GM19452 (cell line): ENCODE data around the gene BEST1.

Experiments
- ATAC-seq: cut with Tn5 transposase; IDR thresholded peaks from one replicate; pipeline ENCODE4 v1.9.1; 2021; ENCODE audit not compliant: unreplicated experiment

Gene BEST1

DNA sequence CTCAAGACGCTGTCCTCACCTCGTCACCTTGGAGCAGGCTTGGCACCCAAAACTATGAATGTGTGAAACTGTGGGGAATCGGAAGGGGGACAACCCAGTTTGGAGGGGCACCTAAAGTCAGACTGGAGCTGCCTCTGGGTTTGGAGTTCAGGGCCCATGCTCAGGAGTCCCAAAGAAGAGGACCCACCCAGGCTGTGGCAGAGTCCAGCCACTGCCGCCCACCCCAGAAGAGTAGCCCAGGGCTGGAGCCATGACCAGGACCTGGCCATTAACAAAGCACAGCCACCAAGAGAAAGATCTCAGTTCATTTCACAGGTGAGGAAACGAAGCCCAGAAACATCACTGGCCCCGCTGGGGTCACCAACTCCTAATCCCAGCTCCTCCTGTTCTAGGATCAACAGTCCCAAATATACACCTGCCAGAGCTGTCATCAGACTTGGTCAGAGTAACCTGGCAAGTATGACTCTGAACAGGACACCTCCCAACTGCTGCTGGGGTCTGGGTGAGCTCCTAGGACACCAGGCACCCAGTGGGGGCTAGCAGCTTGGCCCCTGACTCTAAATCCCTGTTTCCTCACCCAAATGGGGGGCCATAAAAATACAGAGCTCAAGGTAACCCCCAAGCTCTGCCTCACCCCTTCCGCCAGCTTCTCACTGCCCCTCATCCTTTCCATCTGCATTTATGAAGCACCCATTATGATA lies 35.5 kb upstream of the BEST1 start:
- no peak for ATAC-seq

DNA sequence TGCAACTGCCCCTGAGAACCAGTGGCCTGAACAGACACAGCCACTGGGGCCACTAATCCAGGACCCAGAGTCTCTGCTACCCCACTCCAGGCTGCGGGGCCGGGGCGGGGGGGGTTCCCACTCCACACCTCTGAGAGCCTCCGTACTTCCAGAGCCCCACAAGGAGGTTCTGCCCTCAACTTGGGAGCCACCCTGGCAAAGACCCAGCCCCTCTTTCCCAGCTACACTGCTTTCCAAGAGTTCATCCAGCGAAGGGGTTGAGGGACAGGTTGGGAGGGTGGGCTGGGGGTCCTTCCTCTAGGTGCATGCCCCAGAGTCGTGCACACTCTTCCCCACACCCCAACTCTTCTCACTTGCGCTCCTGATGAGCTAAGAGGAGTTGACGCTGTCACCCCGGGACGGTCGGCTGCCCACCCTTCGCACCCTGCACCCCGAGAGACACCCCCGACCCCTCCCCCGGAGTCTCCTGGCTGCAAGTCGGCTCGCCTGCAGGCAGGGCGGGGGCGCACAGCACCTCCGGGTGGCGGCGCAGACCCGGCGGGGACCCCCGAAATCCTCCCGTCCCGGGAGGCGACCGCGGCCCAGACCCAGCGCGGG lies 33.3 kb upstream of the BEST1 start:
- ATAC-seq: no peak

DNA sequence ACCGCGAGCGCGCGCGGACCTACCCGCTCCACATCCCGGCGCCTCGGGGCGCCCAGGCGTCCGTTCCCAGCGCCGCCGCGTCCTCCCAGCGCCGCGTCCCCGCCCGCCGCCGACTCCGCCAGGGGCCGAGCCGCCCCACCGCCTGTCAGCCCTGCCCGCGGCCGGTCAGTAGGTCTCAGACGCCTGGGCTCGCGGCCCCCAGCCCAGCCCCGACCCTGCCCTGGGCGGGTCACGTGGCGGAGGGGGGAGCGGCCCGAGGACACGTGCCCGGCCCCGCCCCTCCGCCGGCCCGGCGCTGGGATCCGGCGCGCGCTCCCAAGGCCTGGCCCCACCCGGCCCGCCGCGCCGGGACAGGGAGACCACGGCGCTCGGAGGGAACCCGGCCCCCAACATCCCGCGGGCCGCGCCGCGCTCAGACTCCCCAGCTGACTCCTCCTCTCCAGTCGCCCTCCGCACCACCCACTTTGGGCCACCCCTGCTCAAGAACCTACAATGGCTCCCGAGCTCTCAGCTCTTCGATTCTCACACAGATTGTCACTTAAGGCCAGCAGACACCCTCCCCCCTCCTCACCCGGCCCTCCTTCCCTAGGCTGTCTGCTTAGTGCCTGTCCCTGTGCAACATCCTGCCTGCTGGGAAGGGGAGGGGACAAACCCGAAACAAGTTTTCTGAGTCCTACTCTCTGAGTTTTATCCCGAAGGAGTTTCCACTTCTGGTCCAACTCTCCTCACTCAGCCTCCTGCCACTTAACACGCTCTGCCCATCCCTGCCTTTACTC lies 32.6 kb upstream of the BEST1 start, which contains the start of gene RAB3IL1:
RAB3IL1 (minus strand) TSS at position 233 of the 776 bp plus-strand sequence; CDS start at position 34, 199 bp downstream.
- no peak for ATAC-seq

DNA sequence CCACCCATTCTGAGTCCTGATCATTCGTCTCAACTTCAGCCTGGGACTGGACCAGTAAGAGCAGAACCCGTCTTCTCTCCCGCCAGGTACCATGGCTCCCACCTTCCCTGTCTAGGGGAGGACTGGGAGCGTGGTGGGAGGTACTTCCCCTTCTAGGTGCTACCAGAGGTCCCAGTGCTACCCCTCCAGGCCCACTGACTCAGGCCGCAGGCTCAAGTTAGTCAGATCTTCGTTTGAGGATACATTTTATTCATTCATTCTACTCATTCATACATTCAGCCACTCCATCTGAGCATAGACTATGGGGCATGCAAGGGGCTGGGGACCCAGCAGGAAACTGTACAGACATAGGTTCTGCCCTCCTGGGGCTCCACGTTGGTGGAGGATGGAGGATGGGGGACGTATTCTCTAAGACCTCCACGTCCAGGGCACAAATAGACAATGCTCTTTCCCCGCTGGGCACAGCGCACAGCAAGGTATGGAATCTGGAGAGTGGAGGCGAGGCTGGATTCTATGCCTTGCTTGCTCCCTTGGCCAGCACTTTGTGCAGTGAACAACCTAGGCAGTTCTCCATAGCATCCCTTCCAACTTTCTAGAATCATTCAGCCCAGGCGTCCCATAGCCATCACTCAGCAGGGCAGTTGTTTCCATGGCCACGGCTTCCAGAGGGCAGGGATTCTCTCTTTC lies 31.8 kb upstream of the BEST1 start:
- ATAC-seq: no peak

GRCh38 chr11:61918938-61919704 lies 31.0 kb upstream of the BEST1 start:
- ATAC-seq: no peak

GRCh38 chr11:61919705-61920631 lies 30.2 kb upstream of the BEST1 start:
- no peak for ATAC-seq

- no peak for ATAC-seq
Observed at GRCh38 chr11:61921446-61921845, 28.7 kb upstream of the BEST1 start.

DNA sequence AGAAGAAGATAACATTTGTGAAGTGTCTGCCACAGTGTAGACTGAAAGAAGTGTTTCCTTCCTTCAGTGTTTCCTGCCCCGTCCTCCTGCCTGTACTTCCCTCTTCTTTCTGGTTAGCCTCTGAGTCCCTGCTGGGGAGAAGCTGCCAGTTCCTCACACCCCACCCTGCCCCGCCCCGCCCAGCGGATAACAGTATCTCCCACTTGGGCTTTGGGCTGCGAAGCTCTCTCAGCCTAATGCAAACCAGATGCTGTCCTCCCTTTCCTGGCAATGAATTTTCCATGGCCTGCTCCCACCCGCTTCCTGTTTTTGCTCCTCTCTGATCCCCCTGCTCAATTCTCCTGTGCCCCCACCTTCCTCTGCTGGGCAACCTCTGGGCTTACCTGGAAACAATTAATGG lies 27.6 kb upstream of the BEST1 start:
- no peak for ATAC-seq

DNA sequence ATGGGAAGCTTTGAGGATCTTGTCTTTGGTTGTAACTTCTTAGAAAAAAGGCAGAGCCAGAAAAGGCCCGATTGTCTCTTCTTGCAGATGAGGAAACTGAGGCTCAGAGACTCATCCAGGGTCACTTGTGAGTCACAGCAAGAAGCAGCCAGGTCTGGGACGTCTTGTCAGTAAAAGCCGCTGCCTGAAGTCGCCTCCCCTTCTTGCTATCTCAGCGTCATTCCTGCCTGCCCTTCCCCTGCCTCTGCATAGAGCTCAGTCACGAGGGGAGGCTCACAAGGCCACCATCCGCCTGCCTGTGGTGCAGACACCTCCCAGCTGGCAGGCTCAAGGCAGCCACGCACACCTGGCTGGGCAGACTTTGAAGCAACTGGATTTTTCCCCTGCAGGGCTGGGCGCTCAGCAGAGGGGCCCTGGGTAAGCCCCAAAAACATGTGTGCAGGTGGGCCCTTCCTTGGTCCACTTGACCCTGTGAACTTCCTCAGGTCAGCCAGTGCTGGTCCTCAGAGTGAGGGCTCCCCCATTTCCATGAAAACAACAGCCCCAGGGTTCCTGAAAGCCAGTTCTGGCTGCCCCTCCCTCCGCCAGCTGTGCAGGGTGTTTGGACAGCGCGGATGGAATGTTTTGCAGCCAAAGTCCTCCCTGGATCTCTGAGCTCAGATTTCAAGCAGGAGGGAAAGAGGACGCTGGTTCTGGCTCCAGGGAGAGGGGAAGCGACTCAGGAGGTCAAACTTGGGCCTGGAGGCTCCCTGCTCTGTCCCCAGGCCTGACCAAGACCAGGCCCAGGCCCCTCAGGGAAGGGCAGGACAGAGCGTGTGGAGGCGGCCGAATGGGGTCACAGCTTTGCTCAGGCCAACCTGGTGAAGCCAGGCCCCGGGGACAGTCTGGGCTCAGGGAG lies 26.7 kb upstream of the BEST1 start:
- no peak for ATAC-seq

GRCh38 chr11:61924064-61924455 lies 26.1 kb upstream of the BEST1 start:
- ATAC-seq: no peak

GRCh38 chr11:61925736-61926135 lies 24.4 kb upstream of the BEST1 start:
- ATAC-seq: no peak

GRCh38 chr11:61926235-61926634 lies 23.9 kb upstream of the BEST1 start:
- no peak for ATAC-seq

GRCh38 chr11:61927501-61927900 lies 22.6 kb upstream of the BEST1 start:
- no peak for ATAC-seq

- ATAC-seq: no peak
Observed at GRCh38 chr11:61928606-61929005, 21.5 kb upstream of the BEST1 start.

DNA sequence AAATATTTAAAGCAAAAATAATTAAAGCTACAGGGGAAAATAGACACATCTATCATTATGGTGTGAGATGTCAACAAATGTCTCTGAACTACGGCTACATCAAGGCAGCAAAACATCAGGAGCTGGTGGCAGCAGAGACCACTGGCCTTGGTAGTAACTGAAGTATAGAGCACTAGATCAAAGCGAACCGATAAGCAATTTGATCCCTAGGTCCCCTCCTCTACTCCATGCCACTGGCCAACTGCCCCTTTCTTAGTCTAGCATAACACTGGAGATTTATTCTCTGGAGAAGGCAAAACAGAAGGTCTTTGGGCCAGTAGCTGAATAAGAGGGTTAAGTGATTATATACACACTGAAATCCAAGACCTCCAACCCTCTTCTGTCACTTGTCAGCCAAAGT lies 19.2 kb upstream of the BEST1 start:
- ATAC-seq: no peak

DNA sequence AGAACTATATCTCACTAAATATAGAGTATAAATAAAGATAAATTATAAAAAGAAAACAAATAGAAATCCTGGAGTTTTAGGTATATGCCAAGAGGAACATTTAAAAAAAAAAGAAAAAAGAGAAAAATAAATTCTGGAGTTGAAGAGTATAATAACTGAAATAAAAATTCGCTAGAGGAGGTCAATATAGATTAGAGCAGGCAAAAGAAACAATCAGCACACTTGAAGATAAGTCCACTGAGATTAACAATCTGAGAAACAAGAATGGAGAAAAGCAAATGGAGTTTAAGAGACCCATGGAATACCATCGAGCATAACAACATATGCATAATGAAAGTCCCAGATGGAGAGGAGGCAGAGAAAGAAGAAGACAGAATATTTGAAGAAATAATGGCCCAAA lies 14.3 kb upstream of the BEST1 start:
- no peak for ATAC-seq

DNA sequence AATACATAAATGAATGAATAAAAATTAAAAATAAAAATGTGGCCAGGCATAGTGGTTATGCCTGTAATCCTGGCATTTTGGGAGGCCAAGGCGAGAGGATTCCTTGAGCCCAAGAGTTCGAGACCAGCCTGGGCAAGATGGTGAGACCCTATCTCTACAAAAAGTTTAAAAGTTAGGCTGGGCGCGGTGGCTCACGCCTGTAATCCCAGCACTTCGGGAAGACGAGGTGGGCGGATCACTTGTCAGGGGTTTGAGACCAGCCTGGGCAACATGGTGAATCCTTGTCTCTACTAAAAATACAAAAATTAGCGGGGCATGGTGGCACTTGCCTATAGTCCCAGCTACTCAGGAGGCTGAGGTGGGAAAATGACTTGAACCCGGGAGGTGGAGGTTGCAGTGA lies 9.7 kb upstream of the BEST1 start:
- no peak for ATAC-seq

DNA sequence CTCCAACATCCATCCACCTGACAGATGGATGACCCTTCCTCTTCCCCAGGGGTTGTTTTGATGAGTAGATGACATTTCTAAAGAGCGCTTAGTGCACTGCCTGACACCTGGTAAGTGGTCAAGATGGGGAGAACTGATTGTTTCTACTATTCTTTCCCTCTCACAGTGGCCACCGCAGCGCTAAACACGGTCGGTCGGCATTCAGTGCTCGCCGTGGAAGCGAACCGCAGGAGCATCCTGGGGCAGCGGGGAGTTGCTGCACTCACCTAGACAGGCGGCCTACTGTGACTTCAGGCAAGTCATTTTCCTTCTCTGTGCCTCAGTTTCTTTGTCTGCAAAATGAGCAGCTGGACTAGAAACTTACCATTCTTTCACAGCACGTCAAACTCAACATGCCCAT lies 5.0 kb upstream of the BEST1 start:
- ATAC-seq: no peak

DNA sequence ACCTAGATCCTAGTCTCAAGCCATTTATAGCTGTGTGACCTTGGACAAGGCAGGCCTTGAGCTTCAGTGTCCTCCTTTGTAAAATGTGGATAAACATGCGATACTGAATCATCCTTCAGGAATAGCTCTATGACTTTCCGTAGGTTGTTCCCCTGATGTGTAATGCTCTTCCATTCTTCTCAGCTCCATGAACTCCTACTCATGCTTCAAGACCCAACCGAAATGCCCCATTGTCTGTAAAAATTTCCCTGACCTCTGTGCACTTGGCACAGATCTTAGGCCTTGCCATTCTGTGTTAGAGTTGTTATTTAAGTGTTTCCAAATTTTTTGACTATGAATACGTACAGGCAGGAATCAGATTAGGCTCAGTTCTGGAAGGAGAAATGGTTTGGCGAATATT lies 3.3 kb upstream of the BEST1 start:
- ATAC-seq: no peak
